Embryonic facial prominence (tissue), 1 donor: ENCODE measurements around the gene PCDHA8.
"Not testable (repeated sequence)": the region's sequence is repeated elsewhere in the genome, so short reads cannot be mapped to it uniquely, and the experiment has no call there.

ENCODE experiments used
- DNase-seq: peaks from one replicate; pipeline ENCODE4 v3.0.0-alpha.2; 2016; ENCODE audit errors: extremely low spot score

PCDHA8 gene

DNA sequence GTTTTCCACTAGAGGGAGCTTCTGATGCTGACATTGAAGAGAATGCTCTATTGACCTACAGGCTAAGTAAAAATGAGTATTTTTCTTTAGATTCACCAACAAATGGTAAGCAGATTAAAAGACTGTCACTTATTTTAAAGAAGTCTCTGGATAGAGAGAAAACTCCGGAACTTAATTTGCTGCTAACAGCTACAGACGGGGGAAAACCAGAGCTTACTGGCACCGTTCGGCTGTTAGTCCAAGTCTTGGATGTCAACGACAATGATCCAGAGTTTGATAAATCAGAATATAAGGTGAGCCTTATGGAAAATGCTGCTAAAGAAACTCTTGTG, 28.5 kb downstream of the PCDHA8 start:
- no peak for DNase-seq

DNA sequence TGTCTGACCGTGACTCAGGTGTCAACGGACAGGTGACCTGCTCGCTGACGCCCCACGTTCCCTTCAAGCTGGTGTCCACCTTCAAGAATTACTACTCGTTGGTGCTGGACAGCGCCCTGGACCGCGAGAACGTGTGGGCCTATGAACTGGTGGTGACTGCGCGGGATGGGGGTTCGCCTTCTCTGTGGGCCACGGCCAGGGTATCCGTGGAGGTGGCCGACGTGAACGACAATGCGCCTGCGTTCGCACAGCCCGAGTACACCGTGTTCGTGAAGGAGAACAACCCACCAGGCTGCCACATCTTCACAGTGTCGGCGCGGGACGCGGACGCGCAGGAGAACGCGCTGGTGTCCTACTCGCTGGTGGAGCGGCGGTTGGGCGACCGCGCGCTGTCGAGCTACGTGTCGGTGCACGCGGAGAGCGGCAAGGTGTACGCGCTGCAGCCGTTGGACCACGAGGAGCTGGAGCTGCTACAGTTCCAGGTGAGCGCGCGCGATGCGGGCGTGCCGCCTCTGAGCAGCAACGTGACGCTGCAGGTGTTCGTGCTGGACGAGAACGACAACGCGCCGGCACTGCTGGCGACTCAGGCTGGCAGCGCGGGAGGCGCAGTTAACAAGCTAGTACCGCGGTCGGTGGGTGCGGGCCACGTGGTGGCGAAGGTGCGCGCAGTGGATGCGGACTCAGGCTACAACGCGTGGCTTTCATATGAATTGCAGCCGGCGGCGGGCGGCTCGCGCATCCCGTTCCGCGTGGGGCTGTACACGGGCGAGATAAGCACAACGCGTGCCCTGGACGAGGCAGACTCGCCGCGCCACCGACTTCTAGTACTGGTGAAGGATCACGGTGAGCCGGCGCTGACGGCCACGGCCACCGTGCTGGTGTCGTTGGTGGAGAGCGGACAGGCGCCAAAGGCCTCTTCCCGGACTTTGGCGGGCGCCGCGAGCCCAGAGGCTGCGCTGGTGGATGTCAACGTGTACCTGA, 29.5 kb downstream of the PCDHA8 start:
- no peak for DNase-seq

DNA sequence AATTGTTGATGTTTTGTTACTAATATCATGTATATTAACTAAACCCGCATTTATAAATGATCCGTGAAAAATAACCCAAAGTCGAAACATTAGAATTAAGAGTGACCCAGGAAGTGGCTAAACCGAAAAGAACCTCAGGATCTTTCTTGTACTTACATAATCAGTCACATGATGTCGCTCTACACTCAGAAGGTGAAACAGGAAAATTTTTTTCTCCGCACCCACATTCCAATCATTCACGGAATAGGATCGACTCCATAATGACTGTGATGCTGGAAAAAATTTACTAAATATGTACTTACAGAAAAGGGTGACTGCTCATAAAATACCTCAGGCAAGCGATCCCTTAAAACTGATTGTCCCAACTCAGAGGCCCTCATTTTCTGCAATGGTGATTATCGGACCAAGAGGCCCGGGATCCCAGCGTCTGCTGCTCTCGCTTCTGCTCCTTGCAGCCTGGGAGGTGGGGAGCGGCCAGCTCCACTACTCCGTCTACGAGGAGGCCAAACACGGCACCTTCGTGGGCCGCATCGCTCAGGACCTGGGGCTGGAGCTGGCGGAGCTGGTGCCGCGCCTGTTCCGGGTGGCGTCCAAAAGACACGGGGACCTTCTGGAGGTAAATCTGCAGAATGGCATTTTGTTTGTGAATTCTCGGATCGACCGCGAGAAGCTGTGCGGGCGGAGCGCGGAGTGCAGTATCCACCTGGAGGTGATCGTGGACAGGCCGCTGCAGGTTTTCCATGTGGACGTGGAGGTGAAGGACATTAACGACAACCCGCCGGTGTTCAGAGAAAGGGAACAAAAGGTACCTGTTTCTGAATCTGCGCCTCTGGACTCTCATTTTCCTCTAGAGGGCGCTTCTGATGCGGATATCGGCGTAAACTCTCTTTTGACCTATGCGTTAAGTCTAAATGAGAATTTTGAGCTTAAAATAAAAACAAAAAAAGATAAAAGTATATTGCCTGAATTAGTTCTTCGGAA, 34.4 kb downstream of the PCDHA8 start, which contains the start of gene PCDHA12:
PCDHA12 (plus strand) TSS at position 224 of the 981 bp plus-strand sequence; CDS start at position 389, 165 bp downstream.
- DNase-seq, result no peak

DNA sequence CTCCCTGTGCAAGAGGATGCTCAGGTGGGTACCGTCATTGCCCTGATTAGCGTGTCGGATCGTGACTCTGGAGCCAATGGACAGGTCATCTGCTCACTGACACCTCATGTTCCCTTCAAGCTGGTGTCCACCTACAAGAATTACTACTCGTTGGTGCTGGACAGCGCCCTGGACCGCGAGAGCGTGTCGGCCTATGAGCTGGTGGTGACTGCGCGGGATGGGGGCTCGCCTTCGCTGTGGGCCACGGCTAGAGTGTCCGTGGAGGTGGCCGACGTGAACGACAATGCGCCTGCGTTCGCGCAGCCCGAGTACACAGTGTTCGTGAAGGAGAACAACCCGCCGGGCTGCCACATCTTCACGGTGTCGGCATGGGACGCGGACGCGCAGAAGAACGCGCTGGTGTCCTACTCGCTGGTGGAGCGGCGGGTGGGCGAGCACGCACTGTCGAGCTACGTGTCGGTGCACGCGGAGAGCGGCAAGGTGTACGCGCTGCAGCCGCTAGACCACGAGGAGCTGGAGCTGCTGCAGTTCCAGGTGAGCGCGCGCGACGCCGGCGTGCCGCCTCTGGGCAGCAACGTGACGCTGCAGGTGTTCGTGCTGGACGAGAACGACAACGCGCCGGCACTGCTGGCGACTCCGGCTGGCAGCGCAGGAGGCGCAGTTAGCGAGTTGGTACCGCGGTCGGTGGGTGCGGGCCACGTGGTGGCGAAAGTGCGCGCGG, 35.7 kb downstream of the PCDHA8 start:
- DNase-seq, result not testable (repeated sequence)

DNA sequence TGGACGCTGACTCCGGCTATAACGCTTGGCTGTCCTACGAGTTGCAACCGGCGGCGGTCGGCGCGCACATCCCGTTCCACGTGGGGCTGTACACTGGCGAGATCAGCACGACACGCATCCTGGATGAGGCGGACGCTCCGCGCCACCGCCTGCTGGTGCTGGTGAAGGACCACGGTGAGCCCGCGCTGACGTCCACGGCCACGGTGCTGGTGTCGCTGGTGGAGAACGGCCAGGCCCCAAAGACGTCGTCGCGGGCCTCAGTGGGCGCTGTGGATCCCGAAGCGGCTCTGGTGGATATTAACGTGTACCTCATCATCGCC, 36.2 kb downstream of the PCDHA8 start:
- no peak for DNase-seq

DNA sequence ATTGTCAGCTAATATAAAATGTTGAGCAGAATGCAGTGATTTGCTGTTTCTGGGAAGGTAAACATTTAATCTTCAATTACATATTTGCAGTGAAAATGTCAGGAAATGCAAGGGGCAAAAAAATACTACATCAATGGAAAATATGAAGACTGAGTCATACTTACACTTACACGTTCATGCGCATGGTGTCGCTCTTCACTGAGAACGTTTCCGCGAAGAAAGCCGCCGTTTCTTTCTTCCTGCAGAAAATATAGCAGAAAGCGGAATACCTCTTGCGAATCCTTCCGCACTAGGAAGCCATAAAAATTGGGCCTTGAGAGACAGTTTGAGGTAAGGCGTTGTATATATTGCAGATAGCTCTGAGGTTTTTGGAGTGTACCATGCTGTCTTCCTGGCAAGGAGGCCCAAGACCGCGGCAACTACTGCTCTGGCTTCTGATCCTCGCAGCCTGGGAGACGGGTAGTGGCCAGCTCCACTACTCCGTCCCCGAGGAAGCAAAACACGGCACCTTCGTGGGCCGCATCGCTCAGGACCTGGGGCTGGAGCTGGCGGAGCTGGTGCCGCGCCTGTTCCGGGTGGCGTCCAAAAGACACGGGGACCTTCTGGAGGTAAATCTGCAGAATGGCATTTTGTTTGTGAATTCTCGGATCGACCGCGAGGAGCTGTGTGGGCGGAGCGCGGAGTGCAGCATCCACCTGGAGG, 41.1 kb downstream of the PCDHA8 start, which contains the start of gene PCDHA13:
PCDHA13 (plus strand) TSS at position 236 of the 702 bp plus-strand sequence; CDS start at position 381, 145 bp downstream.
- no peak for DNase-seq

DNA sequence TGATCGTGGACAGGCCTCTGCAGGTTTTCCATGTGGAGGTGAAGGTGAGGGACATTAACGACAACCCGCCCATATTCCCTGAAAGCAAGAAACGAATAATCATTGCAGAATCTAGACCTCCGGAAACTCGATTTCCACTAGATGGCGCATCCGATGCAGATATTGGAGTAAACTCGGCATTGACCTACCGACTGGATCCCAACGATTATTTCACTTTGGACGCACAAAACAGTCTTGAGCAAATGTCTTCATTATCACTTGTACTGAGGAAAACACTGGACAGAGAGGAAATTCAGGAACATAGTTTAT, 41.6 kb downstream of the PCDHA8 start:
- DNase-seq, result no peak

DNA sequence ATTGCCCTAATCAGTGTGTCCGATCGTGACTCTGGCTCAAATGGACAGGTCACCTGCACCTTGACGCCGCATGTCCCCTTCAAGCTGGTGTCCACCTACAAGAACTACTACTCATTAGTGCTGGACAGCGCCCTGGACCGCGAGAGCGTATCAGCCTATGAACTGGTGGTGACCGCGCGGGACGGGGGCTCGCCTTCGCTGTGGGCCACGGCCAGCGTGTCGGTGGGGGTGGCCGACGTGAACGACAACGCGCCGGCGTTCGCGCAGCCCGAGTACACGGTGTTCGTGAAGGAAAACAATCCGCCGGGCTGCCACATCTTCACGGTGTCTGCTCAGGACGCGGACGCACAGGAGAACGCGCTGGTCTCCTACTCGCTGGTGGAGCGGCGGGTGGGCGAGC, 42.4 kb downstream of the PCDHA8 start:
- no peak for DNase-seq

DNA sequence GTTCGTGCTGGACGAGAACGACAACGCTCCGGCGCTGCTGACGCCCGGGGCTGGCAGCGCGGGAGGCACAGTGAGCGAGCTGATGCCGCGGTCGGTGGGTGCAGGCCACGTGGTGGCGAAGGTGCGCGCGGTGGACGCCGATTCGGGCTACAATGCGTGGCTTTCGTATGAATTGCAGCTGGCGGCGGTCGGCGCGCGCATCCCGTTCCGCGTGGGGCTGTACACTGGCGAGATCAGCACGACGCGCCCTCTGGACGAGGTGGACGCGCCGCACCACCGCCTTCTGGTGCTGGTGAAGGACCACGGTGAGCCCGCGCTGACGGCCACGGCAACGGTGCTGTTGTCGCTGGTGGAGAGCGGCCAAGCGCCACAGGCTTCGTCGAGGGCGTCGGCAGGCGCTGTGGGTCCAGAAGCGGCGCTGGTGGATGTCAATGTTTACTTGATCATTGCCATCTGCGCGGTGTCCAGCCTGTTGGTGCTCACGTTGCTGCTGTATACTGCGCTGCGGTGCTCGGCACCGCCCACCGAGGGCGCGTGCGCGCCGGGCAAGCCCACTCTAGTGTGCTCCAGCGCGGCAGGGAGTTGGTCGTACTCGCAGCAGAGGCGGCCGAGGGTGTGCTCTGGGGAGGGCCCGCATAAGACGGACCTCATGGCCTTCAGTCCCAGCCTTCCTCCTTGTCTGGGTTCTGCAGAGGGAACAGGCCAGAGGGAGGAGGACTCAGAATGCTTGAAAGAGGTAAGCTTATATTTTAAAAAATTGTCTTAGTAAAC, 43.1 kb downstream of the PCDHA8 start:
- no peak for DNase-seq
